Gastrocnemius medialis (tissue), 4 donors: Measurements from ENCODE around the gene LCN9. TPM values are rescaled to one million over a fixed set of nuclear protein-coding genes. Genes with fewer than 3 reads are reported as not detected.

Experiments used
- ATAC-seq, 2 donors: fragments of 150-250 bp; one replicate each; pipeline ENCODE4 v1.9.1; 2016
- DNase-seq, 2 donors: peaks; one replicate each; pipeline ENCODE4 v3.0.0-alpha.2; 2019
- H3K27ac ChIP-seq, 4 donors: fragments of 200-600 bp; sonication (generic); 1 replicate in 1 of 4; 2 replicates in 3 of 4; pipeline ENCODE4 v1.5.1; 2016 to 2018; ENCODE audit warnings: mild to moderate bottlenecking in 2 of 4, moderate library complexity in 1 of 4
- H3K27me3 ChIP-seq, 3 donors: fragments of 200-600 bp; sonication (generic) in 2 of 3; 1 replicate in 1 of 3; 2 replicates in 2 of 3; pipeline versions ENCODE4 v1.5.1 to v1.6.0; 2016 to 2019; ENCODE audit warnings: mild to moderate bottlenecking in 1 of 3, moderate library complexity in 1 of 3
- H3K36me3 ChIP-seq, 2 donors: fragments of 200-600 bp; sonication (generic) in 1 of 2; one replicate each; pipeline ENCODE4 v1.5.1; 2017 to 2018
- H3K4me1 ChIP-seq, 2 donors: fragments of 200-600 bp; sonication (generic) in 1 of 2; one replicate each; pipeline ENCODE4 v1.5.1; 2016 to 2017; ENCODE audit warnings: mild to moderate bottlenecking in 2 of 2
- H3K4me3 ChIP-seq, 4 donors: fragments of 200-600 bp; sonication (generic) in 3 of 4; 1 replicate in 1 of 4; 2 replicates in 3 of 4; pipeline ENCODE4 v1.5.1; 2016 to 2019; ENCODE audit warnings: mild to moderate bottlenecking in 2 of 4
- H3K9me3 ChIP-seq, 3 donors: fragments of 200-600 bp; sonication (generic) in 2 of 3; 1 replicate in 1 of 3; 2 replicates in 2 of 3; pipeline ENCODE4 v1.5.1; 2016 to 2019
- POLR2A ChIP-seq, 2 donors: fragments of 450-650 bp; IDR thresholded peaks; one replicate each; pipeline ENCODE4 v1.6.1; 2017; ENCODE audit warnings: antibody characterized with exemption in 2 of 2, mild to moderate bottlenecking in 2 of 2, moderate library complexity in 2 of 2
- in situ Hi-C, 4 donors: fragments of 200-750 bp; cut with MboI; loops; one replicate each; pipeline versions ENCODE4 v1.15.0 to v1.8.0; 2017; ENCODE audit warnings: low sequenced_read_pairs in 4 of 4
- intact Hi-C: fragments of 100-400 bp; cut with DNase I; formaldehyde crosslinking; loops from one replicate; pipeline ENCODE4 v1.15.1; 2023; ENCODE audit warnings: low total_unique reads
- total RNA-seq, 4 donors: library from RNA; depleted of rRNA; stranded (reverse); fragments of >200 nt; gene quantifications; one replicate each; pipeline versions ENCODE4 v1.1.0 to v1.2.3, GENCODE V29; 2016
- TF ChIP-seq, protein P1 (sequence below), 5 experiments: fragments of 450-650 bp in 3 of 5; fragments of 200-600 bp in 2 of 5; sonication (generic) in 2 of 5; IDR thresholded peaks in 4 of 5; conservative IDR thresholded peaks in 1 of 5; 1 replicate in 4 of 5; 2 replicates in 1 of 5; pipeline ENCODE4 v1.5.1; 2016 to 2019; ENCODE audit warnings: antibody characterized with exemption in 5 of 5, mild to moderate bottlenecking in 3 of 5, moderate library complexity in 3 of 5

LCN9 gene
- total RNA-seq, 4 donors from 2014 or later = not detected

DNA sequence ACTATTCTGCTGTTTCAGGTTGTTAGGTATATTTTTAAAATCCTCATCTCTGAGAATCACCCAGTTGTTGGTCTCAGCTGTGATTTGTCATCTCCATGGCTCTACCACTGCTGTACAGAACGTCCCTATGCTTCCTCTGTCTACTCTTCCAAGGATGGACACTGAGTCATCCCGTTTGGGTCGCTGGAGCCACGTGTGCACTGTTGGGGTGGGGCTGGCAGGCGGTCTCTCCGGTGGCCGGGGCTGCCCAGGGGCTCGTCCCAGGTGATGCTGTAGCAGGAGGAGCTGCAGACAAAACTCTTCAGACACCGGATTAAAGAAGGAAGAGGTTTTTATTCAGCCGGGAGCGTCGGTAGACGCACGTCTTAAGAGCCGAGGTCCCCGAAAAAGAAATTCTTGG, 16.9 kb downstream of the LCN9 start:
- TF ChIP-seq POLR2A (IDR thresholded peaks at IDR 0.05) = no peak
- TF ChIP-seq, protein P1, sequence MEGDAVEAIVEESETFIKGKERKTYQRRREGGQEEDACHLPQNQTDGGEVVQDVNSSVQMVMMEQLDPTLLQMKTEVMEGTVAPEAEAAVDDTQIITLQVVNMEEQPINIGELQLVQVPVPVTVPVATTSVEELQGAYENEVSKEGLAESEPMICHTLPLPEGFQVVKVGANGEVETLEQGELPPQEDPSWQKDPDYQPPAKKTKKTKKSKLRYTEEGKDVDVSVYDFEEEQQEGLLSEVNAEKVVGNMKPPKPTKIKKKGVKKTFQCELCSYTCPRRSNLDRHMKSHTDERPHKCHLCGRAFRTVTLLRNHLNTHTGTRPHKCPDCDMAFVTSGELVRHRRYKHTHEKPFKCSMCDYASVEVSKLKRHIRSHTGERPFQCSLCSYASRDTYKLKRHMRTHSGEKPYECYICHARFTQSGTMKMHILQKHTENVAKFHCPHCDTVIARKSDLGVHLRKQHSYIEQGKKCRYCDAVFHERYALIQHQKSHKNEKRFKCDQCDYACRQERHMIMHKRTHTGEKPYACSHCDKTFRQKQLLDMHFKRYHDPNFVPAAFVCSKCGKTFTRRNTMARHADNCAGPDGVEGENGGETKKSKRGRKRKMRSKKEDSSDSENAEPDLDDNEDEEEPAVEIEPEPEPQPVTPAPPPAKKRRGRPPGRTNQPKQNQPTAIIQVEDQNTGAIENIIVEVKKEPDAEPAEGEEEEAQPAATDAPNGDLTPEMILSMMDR (IDR thresholded peaks at IDR 0.05 in 4 of 5, conservative IDR thresholded peaks at IDR 0.05 in 1 of 5) = no peak
- Histone ChIP-seq H3K36me3 (no peaks in the 10 kb centered on the region), H3K9me3 (no peaks in the 10 kb centered on the region), H3K4me3 (no peak overlapping the region), H3K27ac (no peak overlapping the region), H3K4me1 (no peaks in the 10 kb centered on the region), H3K27me3 (peaks cover 9 to 19% (median 14%) of the 10 kb centered on the region in 3 donors)
- in situ Hi-C loops (no loop called here), intact Hi-C loops (no loop called here)
- ATAC-seq = no peak
- DNase-seq = no peak

DNA sequence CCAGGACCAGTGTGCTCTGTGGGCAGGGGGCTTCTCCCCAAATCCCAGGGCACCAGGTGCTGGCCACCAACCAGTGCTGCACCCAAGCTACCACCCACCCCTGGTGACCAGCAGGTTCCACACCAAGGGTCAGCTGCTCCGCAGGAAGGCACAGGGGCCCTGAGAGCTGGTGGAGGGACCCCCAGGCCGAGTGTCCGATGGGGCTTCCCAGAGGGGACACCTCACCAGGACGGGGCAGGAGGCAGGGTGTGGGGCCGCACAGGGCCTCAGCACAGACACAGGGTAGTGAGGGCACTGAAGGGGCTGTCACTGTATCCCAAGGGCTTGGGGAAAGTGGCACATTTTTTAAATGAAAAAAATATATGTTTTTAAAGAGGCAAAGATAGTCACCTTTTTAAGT, 18.1 kb downstream of the LCN9 start:
- Histone ChIP-seq H3K9me3 (no peaks in the 10 kb centered on the region), H3K27me3 (peaks cover 11 to 19% (median 14%) of the 10 kb centered on the region in 3 donors), H3K4me3 (no peak overlapping the region), H3K4me1 (no peaks in the 10 kb centered on the region), H3K36me3 (no peaks in the 10 kb centered on the region), H3K27ac (no peak overlapping the region)
- no peak for TF ChIP-seq POLR2A (IDR thresholded peaks at IDR 0.05)
- TF ChIP-seq, protein P1 (IDR thresholded peaks at IDR 0.05 in 4 of 5, conservative IDR thresholded peaks at IDR 0.05 in 1 of 5) = no peak
- DNase-seq (no peak), ATAC-seq (no peak)
- in situ Hi-C loops = no loop called here
- intact Hi-C loops = no loop called here

DNA sequence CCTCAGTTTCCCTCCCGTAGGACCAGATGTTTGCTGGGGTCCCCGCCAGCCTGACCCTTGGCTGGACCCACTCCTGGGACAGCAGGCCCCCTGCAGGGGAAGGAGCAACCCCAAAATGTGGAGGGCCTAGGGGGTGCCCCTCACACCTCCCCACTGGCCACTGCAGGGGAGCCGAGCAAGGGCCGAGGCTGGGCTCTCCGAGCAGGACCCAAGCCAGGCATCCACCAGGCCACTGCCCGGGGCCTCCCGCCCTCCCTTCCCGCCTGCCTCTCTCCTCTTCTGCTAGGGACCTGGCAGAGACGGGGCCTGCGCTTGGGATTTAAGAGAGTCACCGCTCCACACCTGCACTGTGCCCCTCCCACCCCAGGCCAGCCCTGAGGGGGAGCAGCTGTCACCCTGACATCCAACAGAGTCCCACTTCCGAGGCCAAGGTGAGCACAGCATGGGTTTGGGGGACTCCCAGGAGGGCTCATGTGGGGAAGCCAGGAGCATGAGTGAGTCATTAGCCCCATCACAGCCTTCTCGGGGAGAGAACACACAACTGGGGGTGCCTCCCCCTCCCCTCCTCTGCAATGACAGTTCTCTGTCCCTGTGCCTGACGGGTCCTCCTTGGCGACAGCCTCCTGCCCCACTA, 20.4 kb downstream of the LCN9 start:
- H3K4me3 ChIP-seq = no peak overlapping the region
- intact Hi-C loops (no loop called here), in situ Hi-C loops (no loop called here)
- H3K36me3 ChIP-seq = no peaks in the 10 kb centered on the region
- H3K9me3 ChIP-seq = no peaks in the 10 kb centered on the region
- no peaks in the 10 kb centered on the region for H3K4me1 ChIP-seq
- no peak for DNase-seq
- no peak for ATAC-seq
- no peak overlapping the region for H3K27ac ChIP-seq
- H3K27me3 ChIP-seq = peaks cover 11 to 19% (median 14%) of the 10 kb centered on the region in 3 donors
- no peak for TF ChIP-seq POLR2A (IDR thresholded peaks at IDR 0.05)
- TF ChIP-seq, protein P1 (IDR thresholded peaks at IDR 0.05 in 4 of 5, conservative IDR thresholded peaks at IDR 0.05 in 1 of 5) = no peak

DNA sequence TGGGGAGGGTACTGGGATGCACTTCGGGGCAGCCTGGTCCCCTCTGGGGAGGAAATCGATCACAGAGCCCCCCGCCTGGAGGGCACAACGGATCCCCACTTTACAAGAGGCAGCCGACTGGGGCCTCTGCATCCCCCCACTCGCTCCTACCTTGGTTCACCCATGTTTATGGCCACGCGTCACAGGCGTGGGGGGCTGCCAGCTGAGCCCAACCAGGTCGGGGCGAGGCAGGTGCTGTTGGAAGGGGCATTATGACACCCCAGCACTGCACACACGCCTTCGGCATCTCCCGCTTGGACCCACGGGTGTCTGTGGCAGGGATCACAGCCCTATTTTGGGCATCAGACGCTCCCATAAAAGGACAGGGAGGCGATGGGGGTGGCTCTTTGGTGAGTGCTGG, 21.6 kb downstream of the LCN9 start:
- Histone ChIP-seq H3K4me1 (no peaks in the 10 kb centered on the region), H3K36me3 (no peaks in the 10 kb centered on the region), H3K4me3 (no peak overlapping the region), H3K9me3 (no peaks in the 10 kb centered on the region), H3K27ac (no peak overlapping the region), H3K27me3 (peaks cover 11 to 19% (median 14%) of the 10 kb centered on the region in 3 donors)
- intact Hi-C loops (no loop called here), in situ Hi-C loops (no loop called here)
- DNase-seq (no peak), ATAC-seq (no peak)
- TF ChIP-seq POLR2A (IDR thresholded peaks at IDR 0.05) = no peak
- TF ChIP-seq, protein P1 (IDR thresholded peaks at IDR 0.05 in 4 of 5, conservative IDR thresholded peaks at IDR 0.05 in 1 of 5) = no peak

DNA sequence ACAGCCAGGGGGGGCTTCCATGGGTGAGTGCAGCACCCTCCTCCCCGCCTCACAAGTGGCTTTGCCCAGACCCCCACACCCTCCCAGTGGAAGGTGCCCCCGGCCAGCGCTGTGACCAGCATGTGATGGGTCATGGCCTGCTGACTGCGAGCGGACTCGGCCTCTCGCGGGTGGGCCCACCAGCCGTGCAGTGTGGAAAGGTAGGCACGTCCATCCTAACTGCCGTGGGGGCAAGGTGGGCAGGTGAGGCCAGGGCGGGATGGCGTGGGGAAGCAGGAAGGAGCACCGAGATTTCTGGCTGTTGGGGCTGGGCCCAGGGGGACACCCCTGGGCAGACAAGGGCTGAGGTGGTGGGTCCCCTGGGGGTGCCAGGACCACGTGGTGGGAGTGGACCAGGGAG, 24.1 kb downstream of the LCN9 start:
- intact Hi-C loops = no loop called here
- peaks cover 7 to 12% (median 11%) of the 10 kb centered on the region in 3 donors for H3K27me3 ChIP-seq
- in situ Hi-C loops = no loop called here
- DNase-seq = no peak
- H3K27ac ChIP-seq = no peak overlapping the region
- H3K36me3 ChIP-seq = no peaks in the 10 kb centered on the region
- H3K9me3 ChIP-seq = no peaks in the 10 kb centered on the region
- TF ChIP-seq, protein P1 (IDR thresholded peaks at IDR 0.05 in 4 of 5, conservative IDR thresholded peaks at IDR 0.05 in 1 of 5) = no peak
- TF ChIP-seq POLR2A (IDR thresholded peaks at IDR 0.05) = no peak
- no peak for ATAC-seq
- no peak overlapping the region for H3K4me3 ChIP-seq
- no peaks in the 10 kb centered on the region for H3K4me1 ChIP-seq
